ENCODE data around the gene OTUD3.

DNA sequence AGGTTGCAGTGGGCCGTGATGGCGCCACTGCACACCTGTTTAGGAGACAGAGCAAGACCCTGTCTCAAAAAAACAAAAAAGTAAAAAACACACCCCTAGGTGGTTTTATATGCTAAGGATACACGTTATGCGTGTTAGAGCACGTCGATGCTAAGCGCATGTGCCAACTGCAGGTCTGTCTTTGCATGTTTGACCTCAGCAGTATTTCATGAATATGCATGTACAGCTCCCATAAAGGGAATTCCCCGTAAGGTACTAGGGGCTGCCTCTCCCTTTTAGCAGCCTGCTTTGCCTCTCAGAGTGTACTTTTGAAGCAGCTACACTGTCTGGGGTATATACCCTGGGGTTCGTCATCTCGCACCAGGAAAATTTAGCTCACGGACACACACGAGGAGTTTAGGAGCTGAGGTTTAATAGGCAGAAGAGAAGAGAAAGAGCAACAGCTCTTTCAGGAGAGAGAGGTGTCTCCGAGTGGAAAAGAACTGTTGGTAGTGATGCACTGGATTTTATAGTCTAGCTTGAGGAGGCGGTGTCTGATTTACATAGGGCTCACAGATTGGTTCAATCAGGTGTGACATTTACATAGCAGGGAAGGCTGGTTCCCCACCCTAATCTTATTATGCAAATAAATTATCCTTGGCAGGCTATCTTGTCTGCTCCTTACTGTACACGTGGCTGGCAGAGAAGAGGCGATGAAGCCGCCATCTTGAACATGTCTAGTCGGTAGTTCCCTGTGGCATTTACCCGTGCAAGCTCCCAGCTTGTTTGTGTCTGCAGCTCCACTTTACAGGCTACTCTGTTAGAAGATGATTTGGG, 4.2 kb upstream of the OTUD3 start:
- no peak for TF ChIP-seq CTCF (IDR thresholded peaks at IDR 0.05)
- TF ChIP-seq POLR2A (IDR thresholded peaks at IDR 0.05), result peak in 1 of 4 donors; percentile 32

All from esophagus squamous epithelium (tissue), 4 donors.